ENCODE measurements around the gene RNF44. TPM values are rescaled to one million over a fixed set of nuclear protein-coding genes. Genes with fewer than 3 reads are reported as not detected.

RNF44 gene
- total and polyA plus RNA-seq, 2 donors (not counting 3 experiments of a cell fraction or from before 2014, with no cell fraction given), result 19.8 to 50.2 TPM

DNA sequence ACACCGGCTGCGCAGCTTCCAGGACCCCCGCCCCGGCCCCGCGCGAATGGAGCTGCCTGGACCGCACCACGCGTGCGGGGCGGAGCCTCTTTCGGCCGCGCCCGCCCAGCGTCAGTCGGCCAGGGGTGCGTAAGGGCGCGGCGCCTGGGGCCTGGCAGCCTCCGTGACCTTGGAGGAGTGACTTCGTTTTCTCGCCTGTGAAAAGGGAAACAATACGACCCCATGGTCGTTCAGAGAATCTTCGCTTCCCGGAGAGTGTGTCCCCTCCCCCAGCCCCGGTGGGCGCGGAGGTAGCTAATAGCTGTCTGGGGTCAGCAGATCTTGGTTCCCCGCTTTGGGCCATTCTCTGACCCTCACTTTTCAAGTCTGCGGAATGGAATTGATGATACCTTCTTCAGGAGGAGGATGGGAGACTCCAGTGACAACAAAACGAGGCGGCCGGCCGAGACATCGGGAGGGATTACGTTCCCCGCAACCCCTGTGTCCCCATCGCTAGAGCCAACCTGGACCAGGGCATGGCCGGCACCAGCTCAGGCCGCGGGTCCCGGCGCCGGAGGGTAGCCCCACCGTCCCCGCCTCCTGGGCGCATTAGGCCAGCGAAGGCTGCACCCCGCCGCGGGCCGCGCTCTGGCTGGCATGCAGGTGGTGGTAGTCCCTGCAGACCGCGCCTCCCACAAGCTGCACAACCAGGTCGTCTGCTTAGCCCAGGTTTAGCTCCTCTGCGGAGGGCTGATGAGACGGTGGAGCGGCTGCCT lies 6.4 kb upstream of the RNF44 start:
- no peak overlapping the region for H3K27ac ChIP-seq (ENCODE audit: insufficient read depth, low read depth, low read length)

DNA sequence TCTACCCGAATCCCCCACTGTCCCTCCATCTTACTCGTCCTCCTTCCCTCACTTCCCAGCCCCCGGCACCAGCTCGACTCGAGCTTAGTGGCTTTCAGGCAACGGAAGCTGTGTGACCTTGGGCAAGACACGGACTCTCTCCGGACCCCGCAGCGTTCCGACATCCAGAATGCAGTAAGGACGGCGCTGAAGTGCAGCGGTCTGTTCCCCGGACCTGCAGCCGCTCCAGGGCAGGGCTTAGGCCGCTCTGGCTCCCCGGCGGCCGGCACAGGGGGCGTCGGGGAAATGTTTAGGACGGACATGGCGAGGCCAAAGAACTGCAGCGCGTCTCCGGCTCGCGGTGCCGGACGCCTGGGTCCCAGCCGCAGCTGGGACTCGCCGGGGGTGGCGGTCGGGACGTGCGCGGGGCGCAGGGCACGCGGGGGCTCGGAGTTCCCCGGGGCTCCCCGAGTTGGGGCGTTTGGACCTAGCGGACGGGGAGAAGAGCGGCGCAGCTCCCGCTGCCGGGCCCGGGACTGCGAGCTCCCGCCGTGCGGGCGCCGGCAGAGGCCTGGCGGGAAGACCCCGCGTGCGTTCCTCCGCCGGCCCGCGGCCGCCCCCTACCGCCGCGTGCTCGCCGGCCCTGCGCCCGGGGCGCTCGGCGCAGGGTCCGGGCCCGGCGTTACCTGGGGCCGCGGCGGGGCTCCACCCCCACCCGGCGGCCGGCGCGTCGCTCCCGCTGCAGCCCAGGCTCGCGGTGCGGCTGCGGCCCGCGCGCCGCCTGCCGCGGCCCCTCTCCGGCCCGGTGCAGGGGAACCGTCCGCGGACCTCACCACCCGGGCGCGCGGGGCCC lies 5.6 kb upstream of the RNF44 start:
- DNase-seq (ENCODE audit: low read depth, low spot score) (no peak), FAIRE-seq (peak; percentile 43)
- peak overlapping the region; percentile 99 for H2AFZ ChIP-seq (ENCODE audit: low read depth, low read length)
- no peaks in the 10 kb centered on the region for H3K79me2 ChIP-seq (ENCODE audit: control insufficient read depth, insufficient read depth, low read length)
- peaks cover 38% of the 10 kb centered on the region for H3K4me1 ChIP-seq (ENCODE audit: control insufficient read depth, extremely low read depth, insufficient read depth, low read length)
- H3K4me2 ChIP-seq (ENCODE audit: insufficient read depth, low read length), result peak overlapping the region; percentile 52
- H3K27ac ChIP-seq (ENCODE audit: insufficient read depth, low read depth, low read length), result no peak overlapping the region
- H3K9me1 ChIP-seq (replicated peaks; ENCODE audit: control insufficient read depth, extremely low read depth, insufficient read depth, low read length), result no peaks in the 10 kb centered on the region
- no peaks in the 10 kb centered on the region for H3K27me3 ChIP-seq (ENCODE audit: control insufficient read depth in 2 of 2, insufficient read depth in 2 of 2, low read length in 2 of 2)
- H4K20me1 ChIP-seq (replicated peaks; ENCODE audit: control insufficient read depth, extremely low read depth, insufficient read depth, low read length), result no peaks in the 10 kb centered on the region
- no peak overlapping the region for H3K9ac ChIP-seq (replicated peaks; ENCODE audit: extremely low read depth, insufficient read depth, low read length)
- ChIA-PET CTCF (interaction anchor here (0.6 to 2.2 kb wide), 18 partner anchors 9 to 813 kb away, joined by 3 to 18 read pairs (median 4); partner anchors contain the start of genes CLTB, FAF2, HIGD2A and NOP16), POLR2A (no interaction called here)
- dilution Hi-C loops (cut with MboI; ENCODE audit: extremely low pct_ligation_motif_present, low sequenced_read_pairs), result no loop called here
- TF ChIP-seq, protein P1, sequence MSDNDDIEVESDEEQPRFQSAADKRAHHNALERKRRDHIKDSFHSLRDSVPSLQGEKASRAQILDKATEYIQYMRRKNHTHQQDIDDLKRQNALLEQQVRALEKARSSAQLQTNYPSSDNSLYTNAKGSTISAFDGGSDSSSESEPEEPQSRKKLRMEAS (IDR thresholded peaks at IDR 0.05; ENCODE audit: insufficient read depth, insufficient read length), result no peak
- TF ChIP-seq JUN (IDR thresholded peaks at IDR 0.05; ENCODE audit: borderline replicate concordance, insufficient read depth, insufficient read length, low read depth) (no peak), EZH2 (IDR thresholded peaks at IDR 0.05; ENCODE audit: borderline replicate concordance, low read depth, low read length, severe bottlenecking) (no peak), FOS (IDR thresholded peaks at IDR 0.05; ENCODE audit: borderline replicate concordance, insufficient read depth, low read length) (no peak), POLR2AphosphoS5 (IDR thresholded peaks at IDR 0.05; ENCODE audit: insufficient read depth, low read depth, low read length) (no peak)
- TF ChIP-seq, protein P2, sequence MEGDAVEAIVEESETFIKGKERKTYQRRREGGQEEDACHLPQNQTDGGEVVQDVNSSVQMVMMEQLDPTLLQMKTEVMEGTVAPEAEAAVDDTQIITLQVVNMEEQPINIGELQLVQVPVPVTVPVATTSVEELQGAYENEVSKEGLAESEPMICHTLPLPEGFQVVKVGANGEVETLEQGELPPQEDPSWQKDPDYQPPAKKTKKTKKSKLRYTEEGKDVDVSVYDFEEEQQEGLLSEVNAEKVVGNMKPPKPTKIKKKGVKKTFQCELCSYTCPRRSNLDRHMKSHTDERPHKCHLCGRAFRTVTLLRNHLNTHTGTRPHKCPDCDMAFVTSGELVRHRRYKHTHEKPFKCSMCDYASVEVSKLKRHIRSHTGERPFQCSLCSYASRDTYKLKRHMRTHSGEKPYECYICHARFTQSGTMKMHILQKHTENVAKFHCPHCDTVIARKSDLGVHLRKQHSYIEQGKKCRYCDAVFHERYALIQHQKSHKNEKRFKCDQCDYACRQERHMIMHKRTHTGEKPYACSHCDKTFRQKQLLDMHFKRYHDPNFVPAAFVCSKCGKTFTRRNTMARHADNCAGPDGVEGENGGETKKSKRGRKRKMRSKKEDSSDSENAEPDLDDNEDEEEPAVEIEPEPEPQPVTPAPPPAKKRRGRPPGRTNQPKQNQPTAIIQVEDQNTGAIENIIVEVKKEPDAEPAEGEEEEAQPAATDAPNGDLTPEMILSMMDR (IDR thresholded peaks at IDR 0.05; ENCODE audit: extremely low read depth in 1 of 2, insufficient read depth in 1 of 2, low read depth in 1 of 2, low read length in 2 of 2), result peak in 1 of 2 donors; percentile 20
- intact Hi-C loops (cut with micrococcal nuclease), result loop anchor here (1.0 kb wide), 1 partner anchor 95 kb away; the partner anchor contains the start of gene FAF2
- H3K9me3 ChIP-seq (replicated peaks; ENCODE audit: control insufficient read depth, insufficient read depth, low read length), result no peaks in the 10 kb centered on the region
- BruUV-seq (replicated peaks), result no TSS peak
- peak overlapping the region; percentile 1 to 64 (median 50) for H3K4me3 ChIP-seq (replicated peaks in 1 of 3; ENCODE audit: insufficient read depth in 1 of 3, low read depth in 1 of 3, low read length in 3 of 3)
- no peaks in the 10 kb centered on the region for H3K36me3 ChIP-seq (ENCODE audit: control insufficient read depth in 2 of 2, extremely low read depth in 1 of 2, insufficient read depth in 2 of 2, low read length in 2 of 2)

More for the DNA sequence above, 6.4 kb upstream of the RNF44 start:
- H3K36me3 ChIP-seq (ENCODE audit: control insufficient read depth in 2 of 2, extremely low read depth in 1 of 2, insufficient read depth in 2 of 2, low read length in 2 of 2), result no peaks in the 10 kb centered on the region
- FAIRE-seq (peak; percentile 35), DNase-seq (ENCODE audit: low read depth, low spot score) (no peak)
- intact Hi-C loops (cut with micrococcal nuclease) (loop anchor here (1.0 kb wide), 1 partner anchor 95 kb away; the partner anchor contains the start of gene FAF2), dilution Hi-C loops (cut with MboI; ENCODE audit: extremely low pct_ligation_motif_present, low sequenced_read_pairs) (no loop called here)
- H3K27me3 ChIP-seq (ENCODE audit: control insufficient read depth in 2 of 2, insufficient read depth in 2 of 2, low read length in 2 of 2), result no peaks in the 10 kb centered on the region
- H2AFZ ChIP-seq (ENCODE audit: low read depth, low read length), result peak overlapping the region; percentile 99
- H3K9me1 ChIP-seq (replicated peaks; ENCODE audit: control insufficient read depth, extremely low read depth, insufficient read depth, low read length), result no peaks in the 10 kb centered on the region
- TF ChIP-seq GATA2 (IDR thresholded peaks at IDR 0.05; ENCODE audit: insufficient read depth, insufficient read length, low read depth, low read length) (no peak), POLR2A (IDR thresholded peaks at IDR 0.05; ENCODE audit: low read depth, low read length) (peak; percentile 36)
- no TSS peak for BruUV-seq (replicated peaks)
- peak overlapping the region; percentile 94 for H3K4me2 ChIP-seq (ENCODE audit: insufficient read depth, low read length)
- H3K9me3 ChIP-seq (replicated peaks; ENCODE audit: control insufficient read depth, insufficient read depth, low read length), result no peaks in the 10 kb centered on the region
- peak overlapping the region; percentile 44 for H3K9ac ChIP-seq (replicated peaks; ENCODE audit: extremely low read depth, insufficient read depth, low read length)
- H3K4me1 ChIP-seq (ENCODE audit: control insufficient read depth, extremely low read depth, insufficient read depth, low read length), result peaks cover 31% of the 10 kb centered on the region
- ChIA-PET POLR2A (no interaction called here), CTCF (interaction anchor here (0.6 to 2.2 kb wide), 13 partner anchors 9 to 309 kb away, joined by 3 to 18 read pairs (median 5); partner anchors contain the start of genes CLTB and TSPAN17)
- H3K4me3 ChIP-seq (replicated peaks in 1 of 3; ENCODE audit: insufficient read depth in 1 of 3, low read depth in 1 of 3, low read length in 3 of 3), result peak overlapping the region; percentile 50 to 69 (median 64)
- no peaks in the 10 kb centered on the region for H4K20me1 ChIP-seq (replicated peaks; ENCODE audit: control insufficient read depth, extremely low read depth, insufficient read depth, low read length)
- no peaks in the 10 kb centered on the region for H3K79me2 ChIP-seq (ENCODE audit: control insufficient read depth, insufficient read depth, low read length)
